ENCODE results near the gene TMEM245.

GRCh38 chr9:109109967-109110328 lies 9.8 kb downstream of the TMEM245 start:
- TF ChIP-seq GATA2 (IDR thresholded peaks at IDR 0.05; ENCODE audit: low read depth, low read length) (no peak), GATA3 (IDR thresholded peaks at IDR 0.05; ENCODE audit: low read depth, low read length) (no peak)

Measured in SH-SY5Y (cell line).